HG02678 (cell line): Measurements from ENCODE around the gene KNOP1.

Source experiments
- ATAC-seq: cut with Tn5 transposase; IDR thresholded peaks from one replicate; pipeline ENCODE4 v1.9.1; 2021; ENCODE audit warnings: mild to moderate bottlenecking, moderate library complexity; ENCODE audit not compliant: unreplicated experiment

The KNOP1 gene

GRCh38 chr16:19708296-19709205 lies 9.5 kb downstream of the KNOP1 start:
- ATAC-seq = no peak

DNA sequence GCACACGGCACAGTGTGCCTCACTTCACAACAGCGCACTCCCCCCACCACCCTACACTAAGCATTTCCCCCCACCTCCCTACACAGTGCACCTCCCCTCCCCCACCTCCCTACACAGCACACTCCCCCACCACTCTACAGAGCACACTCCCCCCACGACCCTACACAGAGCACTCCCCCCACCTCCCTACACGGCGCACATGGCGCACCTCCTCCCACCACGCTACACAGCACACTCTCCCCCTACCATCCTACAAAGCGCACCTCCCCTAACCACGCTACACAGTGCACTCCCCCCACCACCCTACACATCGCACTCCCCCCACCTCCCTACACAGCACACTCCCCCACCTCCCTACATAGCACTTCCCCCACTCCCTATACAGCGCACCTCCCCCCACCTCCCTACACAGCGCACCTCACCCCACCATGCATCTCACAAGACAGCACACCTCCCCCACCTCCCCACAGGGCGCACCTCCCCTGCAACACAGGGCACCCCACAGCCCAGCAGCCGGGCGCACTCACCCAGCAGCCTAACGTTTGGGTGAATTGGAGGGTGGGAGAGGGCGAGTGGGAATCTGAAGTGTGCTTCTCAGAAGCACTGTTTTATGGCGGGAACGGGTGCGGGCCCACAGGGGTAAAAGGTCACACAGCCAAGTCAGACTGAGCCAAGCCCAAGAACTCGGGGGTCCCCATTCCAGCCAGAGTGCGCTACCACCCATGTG lies 10.3 kb downstream of the KNOP1 start:
- ATAC-seq = no peak

DNA sequence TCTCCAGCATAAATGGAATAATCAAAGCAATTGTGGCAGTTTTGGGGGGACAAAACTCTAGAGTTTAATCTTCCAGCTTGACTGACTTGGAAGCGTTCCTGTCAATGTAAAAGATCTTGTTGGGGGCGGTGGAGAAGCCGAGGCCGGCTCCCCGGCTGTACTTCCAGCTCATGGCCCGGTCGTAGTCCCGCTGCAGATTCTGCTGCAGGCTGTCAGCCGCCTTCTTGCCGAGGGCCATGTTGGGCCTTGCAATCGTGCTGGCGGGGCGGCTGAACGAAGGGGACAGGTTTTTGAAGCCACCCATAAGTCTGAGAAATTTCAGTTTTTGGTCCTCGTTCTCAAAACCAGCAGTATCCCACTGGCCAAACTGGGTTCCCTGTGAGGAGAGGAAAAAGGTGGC lies 11.2 kb downstream of the KNOP1 start:
- ATAC-seq = no peak

DNA sequence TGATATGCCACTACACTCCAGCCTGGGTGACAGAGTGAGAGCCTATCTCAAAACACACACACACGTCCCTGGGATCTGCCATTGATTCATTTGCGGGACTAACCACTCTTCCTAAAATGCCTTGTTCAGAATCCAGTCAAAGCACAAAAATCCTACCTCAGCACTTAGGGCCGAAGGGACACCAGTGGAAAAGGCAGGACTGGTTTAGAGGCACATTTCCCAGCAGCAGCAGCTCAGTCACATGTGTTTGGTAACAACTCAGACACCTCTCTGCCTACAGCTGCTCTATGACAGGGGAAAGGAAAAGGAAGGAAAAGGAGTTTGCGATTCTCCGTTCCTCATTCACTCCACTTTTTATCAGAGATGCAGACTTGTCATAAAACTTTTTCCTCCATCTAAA lies 12.2 kb downstream of the KNOP1 start:
- ATAC-seq = no peak

- no peak for ATAC-seq
Measured at GRCh38 chr16:19705146-19705501, 12.9 kb downstream of the KNOP1 start.

DNA sequence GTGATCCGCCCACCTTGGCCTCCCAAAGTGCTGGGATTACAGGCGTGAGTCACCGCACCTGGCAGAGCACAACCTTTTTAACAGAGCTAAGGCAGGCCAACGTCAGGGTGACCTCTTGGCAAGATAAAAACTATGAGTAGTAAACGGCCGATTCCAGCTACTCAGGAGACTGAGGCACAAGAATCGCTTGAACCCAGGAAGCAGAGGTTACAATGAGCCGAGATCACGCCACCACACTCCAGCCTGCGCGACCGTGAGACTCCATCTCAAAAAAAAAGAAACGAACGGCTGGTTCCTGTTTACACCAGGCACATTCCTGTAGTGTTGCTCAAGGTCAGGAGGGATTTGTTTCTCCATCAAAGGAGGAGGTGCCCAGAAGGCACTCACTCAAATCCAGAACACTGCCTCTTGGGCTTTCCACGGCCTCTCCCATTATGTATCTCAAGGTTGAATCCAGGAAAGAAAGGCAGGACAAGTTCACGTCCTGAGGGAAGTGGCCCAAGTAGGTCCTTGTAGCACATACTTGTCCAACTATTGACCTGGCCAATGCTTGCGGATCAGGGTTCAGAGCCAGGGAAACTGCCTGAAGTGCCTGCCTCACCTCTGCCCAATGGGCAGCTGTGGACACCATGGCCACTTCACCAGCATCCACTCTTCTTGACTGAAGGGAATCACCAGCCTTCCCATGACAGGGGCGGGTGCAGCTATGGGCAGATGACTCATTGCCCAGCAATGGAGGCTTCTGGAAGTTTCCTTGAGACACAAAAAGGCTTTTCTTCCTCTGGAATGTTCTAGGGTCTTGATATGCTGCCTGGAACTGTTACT lies 13.5 kb downstream of the KNOP1 start:
- ATAC-seq = no peak

- no peak for ATAC-seq
Measured at GRCh38 chr16:19703172-19703889, 14.7 kb downstream of the KNOP1 start.

GRCh38 chr16:19701091-19701490 lies 16.9 kb downstream of the KNOP1 start:
- ATAC-seq = no peak

DNA sequence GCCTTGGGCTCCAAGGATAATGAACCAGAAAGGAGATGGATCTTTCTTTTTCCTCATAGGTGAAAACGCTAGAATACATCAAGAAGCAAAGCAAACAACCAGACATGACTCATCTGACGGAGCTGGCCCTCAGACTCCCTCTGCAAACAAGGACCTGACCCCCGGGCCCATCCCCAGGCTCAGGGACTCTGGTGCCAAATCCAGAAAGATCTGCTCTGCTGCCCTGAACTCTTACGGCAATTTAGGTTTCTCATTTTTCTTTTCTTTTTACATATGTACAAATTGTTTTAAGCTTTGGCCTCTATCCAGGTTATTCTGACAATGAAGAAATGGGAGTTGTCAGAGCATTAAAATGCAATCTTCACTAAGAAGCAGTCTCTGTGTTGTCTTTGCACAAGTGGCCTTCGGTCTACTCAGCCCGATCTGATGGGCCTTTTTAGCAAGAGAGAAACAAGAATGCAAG lies 17.7 kb downstream of the KNOP1 start:
- no peak for ATAC-seq

DNA sequence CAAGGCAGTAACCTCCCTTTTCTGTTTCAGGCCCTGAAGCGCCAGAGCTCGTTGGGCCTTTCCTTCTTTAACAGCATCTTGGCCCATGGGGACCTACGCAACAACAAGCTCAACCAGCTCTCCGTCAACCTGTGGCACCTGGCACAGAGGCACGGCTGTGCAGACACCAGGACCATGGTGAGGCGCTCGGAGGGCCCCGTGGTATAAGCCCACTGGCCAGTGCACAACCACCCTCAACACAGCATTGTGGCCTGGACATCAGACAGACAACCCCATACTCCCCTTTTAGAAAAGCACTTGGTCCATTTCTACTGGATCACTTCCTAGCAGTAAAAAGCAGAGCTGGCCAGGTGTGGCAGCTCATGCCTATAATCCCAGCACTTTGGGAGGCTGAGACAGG lies 18.6 kb downstream of the KNOP1 start:
- ATAC-seq = no peak

GRCh38 chr16:19698480-19699465 lies 19.3 kb downstream of the KNOP1 start:
- ATAC-seq = no peak

DNA sequence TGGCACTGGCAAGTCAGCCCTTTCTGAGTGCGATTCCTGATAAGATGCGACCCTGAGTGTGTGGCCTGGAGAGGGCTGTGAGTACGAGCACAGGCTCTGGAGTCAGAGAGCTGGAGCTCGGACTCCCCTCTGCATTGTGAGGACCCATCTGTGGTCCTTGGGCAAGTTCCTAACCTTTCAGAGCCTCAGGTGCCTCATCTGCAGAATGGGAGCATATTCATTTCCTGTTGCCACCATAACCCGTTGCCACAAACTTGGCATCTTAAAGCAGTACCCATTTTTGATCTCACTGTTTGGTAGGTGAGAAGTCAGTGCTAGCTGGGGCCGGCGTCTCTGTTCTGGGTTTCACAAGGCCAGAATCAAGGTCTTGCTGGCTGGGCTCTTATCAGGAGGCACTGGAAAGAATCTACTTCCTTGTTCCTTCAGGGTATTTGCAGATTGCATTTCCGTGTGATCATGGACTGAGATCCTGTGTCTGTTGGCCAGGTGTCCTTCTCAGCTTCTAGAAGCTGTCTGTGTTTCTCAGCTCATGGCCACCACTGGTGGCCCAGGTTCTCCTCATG lies 20.2 kb downstream of the KNOP1 start:
- ATAC-seq = no peak

DNA sequence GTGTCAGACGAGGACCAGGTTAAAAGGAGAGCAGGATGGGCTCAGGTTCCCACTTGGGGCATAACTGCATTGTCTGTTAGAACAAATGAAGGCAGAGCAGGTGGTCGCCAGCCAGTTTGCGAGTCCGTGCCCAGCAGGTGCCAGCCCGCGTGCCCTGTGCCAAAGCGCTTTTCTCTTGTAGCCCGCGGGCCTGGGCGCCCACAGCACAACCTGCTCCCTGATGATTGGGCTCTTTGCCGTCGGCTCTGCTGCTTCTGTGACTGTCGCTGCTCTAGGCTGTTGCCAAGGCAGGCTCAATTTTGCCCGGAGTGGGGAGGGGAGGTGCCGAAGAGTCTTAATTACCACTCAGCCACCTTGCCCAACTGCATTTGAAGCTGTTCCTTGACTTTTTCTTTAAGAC lies 21.1 kb downstream of the KNOP1 start:
- ATAC-seq = no peak

- ATAC-seq = no peak
Measured at GRCh38 chr16:19696328-19696727, 21.7 kb downstream of the KNOP1 start.

GRCh38 chr16:19694989-19695388 lies 23.0 kb downstream of the KNOP1 start:
- no peak for ATAC-seq

DNA sequence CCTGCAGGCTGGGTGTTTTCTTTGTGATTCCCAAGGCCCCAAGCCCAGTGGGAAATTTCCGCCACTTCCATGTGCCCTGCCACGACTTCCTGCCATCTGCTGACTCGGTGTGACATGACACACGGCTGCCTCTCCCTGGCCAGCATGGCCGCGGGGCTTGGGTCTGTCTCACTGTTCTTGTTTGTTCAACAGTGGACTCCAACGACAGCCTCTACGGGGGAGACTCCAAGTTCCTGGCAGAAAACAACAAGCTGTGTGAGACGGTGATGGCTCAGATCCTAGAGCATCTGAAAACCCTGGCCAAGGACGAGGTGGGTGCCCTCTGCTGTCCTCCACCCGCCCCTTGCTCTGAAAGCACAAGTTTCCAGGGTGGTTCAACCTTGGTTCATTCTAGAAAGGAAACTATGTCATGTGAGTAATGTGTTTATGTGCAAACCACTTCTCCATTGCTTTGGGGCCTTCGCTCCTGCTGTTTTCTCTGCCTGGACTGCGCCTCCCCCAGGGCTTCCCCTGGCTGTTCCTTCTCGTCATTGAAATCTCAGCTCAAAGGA lies 26.8 kb downstream of the KNOP1 start:
- ATAC-seq = no peak

DNA sequence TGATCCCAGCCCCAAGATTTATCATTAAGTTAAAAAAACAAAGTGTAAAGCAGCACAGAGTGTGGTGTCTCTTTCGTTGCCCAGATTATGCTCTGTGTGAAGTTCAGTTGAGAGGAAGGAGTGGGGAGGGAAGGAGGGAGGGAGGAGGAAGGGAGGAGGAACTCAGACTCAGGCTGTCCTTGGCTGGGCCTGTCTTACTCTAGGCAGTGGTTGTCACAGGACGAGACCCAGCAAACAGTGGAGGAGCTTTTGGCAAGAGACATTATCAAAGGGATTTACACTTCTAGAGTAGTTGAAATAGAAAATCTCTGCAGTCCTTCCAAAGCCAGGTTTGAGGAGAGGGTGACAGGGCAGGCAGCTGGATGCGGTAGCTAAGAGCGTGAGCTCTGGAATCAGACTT lies 27.8 kb downstream of the KNOP1 start:
- no peak for ATAC-seq

- no peak for ATAC-seq
Measured at GRCh38 chr16:19689342-19689741, 28.7 kb downstream of the KNOP1 start.
